ENCODE results near the gene ARHGEF12. TPM values are rescaled to one million over a fixed set of nuclear protein-coding genes. Genes with fewer than 3 reads are reported as not detected.

The ARHGEF12 gene
- total RNA-seq, 1 experiment from 2014 or later, result 27.3 TPM

DNA sequence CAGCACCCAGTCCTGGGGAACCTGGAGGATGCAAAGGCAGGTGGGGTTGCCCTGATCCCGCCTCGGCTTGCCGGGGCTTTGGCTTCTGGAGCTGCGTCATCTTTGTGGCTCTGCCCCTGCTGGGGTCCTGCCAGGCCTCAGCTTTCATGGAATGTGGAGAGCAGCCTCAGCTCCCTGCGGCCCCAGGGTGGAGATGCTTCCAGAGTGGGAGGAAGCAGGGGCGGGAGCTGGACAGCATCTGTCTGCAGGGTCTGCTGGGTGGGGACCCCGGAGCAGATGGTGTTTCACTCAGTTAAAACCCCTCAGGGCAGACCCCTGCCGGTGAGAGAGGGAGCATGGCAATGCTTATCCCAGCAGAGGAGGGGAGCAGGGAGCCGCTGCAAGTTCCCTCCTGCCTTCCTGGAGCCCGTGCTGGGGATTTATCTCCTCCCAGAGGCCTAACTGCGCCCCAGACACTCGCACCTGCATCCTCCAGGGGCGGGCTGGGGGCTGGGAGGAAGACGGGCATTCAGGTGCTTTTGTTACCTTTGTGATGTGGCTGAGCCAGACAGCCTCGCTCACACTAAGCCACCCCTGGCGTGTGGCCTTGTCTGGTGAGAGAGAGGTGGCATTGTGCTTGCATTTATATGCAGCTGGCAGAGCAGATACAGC is 191.0 kb downstream of the ARHGEF12 start:
- in situ Hi-C loops (cut with HindIII; ENCODE audit: low pct_unique_long_range_greater_than_20kb, low sequenced_read_pairs), result no loop called here
- no peak for DNase-seq (ENCODE audit: low read depth, low spot score)

DNA sequence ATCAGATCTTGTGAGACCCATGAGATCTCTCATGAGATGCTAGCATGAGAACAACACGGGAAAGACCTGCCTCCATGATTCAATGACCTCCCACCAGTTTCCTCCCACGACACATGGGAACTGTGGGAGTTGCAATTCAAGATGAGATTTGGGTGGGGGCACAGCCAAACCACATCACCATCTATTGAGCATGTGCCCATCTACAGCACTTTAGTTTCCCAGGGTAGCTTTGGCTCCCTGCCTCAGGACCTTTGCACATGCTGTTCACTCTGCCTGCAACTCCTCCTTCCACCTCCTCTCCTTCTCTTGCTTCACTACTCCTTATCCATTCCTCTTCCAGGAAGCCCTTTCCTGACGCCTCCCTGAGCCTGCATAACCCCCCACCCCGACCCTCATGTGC is 192.5 kb downstream of the ARHGEF12 start:
- in situ Hi-C loops (cut with HindIII; ENCODE audit: low pct_unique_long_range_greater_than_20kb, low sequenced_read_pairs), result no loop called here
- DNase-seq (ENCODE audit: low read depth, low spot score), result no peak

DNA sequence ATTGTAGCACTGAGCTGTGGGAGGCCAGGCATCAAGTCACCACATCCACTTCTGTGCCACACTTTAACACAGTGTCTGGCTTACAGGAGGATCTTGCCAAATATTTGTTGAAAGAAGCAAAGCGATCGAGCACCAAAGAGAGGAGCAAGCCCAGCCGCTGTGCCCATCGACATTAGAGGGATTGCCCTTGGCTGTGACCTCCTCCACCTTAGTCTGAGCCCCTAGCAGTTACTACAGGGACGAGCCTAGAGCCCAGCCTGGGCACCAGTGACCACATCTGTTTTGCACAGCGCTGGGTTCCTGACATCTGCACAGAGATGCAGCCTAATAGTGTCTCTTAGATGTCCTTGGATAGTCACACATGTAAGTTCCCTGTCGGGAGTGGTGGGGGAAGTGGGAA is 193.0 kb downstream of the ARHGEF12 start:
- in situ Hi-C loops (cut with HindIII; ENCODE audit: low pct_unique_long_range_greater_than_20kb, low sequenced_read_pairs), result no loop called here
- no peak for DNase-seq (ENCODE audit: low read depth, low spot score)

DNA sequence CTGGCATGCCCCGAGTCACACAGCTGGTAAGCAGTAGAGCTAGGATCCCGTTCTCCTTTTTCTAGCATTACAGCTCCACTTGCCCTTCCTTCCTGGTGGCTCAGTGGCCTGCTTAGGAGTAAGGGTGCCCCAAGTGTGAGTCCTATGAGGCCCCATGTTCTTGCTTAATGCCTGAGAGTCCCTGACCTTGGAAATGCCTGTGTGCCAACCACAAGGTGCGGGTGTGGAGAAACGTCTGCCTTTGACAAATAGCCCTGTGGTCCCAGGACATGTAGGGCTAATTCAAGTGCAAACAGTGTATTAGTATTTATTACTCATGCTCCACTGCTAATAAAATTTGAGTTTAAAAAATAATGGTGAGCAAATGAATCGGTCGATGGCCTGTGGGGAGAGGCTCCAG is 193.7 kb downstream of the ARHGEF12 start:
- in situ Hi-C loops (cut with HindIII; ENCODE audit: low pct_unique_long_range_greater_than_20kb, low sequenced_read_pairs), result no loop called here

DNA sequence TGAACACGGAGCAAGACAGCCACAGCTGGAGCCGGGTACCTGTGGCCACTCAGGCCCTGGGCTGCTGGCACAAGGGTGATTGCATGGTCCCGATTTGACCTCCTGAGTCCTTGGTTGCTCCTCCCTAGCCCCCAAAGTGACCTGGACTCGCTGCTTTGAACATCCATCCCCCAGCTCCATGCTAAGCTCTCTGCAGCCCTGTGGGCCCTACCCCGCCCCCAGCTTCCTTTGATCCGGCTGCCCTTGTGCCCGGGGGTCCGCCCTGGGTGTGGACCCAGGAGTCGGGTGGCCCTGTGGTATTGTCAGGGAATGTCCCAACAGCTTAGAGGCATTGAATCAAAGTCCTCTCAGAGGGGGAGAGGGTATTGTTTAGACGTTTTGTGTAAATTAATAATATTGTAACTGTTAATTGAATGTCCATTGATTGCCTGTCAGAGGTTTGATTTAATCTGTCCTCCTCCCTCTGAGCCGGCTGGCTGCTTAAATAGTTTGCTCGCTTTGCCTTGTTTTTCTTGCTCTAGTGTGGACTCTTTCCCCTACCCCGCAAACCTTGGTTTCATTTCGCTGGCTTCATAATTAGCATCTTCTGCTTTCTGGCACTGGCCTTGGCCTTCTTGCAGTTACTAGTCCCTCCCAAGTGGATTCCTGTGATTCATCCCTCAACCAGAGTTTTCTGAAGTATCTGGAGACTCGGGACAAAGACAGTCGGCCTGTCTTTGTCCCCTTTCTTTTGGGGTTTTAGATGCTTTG is 196.0 kb downstream of the ARHGEF12 start:
- no peak for DNase-seq (ENCODE audit: low read depth, low spot score)
- in situ Hi-C loops (cut with HindIII; ENCODE audit: low pct_unique_long_range_greater_than_20kb, low sequenced_read_pairs), result no loop called here

More for the DNA sequence above, 193.7 kb downstream of the ARHGEF12 start:
- no peak for DNase-seq (ENCODE audit: low read depth, low spot score)

DNA sequence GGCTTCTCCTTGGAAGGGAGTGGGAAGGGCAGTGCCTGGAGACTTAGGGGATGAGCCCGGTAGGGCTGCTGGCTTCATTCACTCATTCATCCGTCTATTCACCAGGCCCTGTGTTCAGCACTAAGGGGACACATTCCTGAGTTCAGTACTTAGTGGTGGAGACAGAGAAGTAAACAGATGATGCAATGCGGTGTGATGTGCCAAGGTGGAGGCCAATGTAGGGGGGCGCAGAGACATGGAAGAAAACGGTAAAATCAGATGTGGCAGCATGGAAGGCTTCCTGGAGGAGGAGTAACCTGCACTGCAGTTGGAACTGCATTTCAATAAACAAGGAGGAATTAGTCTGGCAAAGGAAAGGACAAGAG is 196.6 kb downstream of the ARHGEF12 start:
- no peak for DNase-seq (ENCODE audit: low read depth, low spot score)
- in situ Hi-C loops (cut with HindIII; ENCODE audit: low pct_unique_long_range_greater_than_20kb, low sequenced_read_pairs), result no loop called here

DNA sequence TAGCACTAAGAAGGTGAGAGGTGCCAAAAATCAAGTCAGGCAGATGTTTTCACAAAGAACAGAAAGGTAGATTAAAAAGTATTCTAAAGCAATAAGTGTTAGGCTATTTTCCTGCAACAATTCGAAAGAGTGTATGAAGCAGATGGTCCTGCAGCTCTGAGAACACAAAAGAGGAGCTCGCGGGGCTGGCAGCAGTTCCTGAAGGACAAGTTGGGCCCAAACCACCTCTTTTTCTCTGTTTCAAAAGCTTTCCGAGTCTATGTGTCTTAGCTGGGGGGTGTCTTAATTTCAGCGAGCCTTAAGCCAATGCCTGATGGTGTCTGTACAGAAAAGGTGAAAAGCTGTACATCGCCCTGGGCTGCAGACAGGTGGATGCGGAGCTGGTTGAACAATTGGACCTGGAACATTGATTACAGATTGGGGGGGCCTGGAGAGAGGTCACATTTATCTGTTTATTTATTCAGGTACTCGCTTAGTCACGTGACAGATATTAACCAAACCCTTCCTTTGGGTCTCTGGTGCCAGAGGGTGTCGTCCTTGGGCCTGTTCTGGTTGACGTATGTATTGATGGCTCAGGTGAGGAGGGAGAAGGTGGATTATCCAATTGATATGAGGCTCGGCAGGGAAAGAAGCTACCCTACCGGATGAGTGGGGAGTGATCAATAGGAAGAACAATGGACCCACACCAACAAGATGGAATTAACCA is 200.0 kb downstream of the ARHGEF12 start:
- no peak for DNase-seq (ENCODE audit: low read depth, low spot score)
- in situ Hi-C loops (cut with HindIII; ENCODE audit: low pct_unique_long_range_greater_than_20kb, low sequenced_read_pairs), result no loop called here

DNA sequence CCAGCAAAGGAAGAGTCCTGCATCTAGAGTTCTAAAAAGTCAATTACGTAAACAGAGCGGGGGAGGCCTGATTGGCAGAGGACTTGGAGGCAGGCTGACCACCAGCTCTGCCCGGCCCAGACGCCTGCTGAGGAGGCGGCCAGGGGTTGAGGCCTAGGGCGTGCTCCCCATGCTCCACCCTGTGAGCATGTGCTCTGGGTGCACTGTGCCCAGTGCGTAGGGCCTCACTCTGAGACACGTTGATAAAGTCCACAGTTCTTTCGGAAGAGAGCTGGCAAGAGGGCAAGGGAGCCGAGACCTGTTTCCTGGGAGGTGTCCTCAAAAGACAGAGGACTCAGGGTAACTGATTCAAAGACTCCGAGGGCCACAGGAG is 200.6 kb downstream of the ARHGEF12 start:
- in situ Hi-C loops (cut with HindIII; ENCODE audit: low pct_unique_long_range_greater_than_20kb, low sequenced_read_pairs), result no loop called here
- DNase-seq (ENCODE audit: low read depth, low spot score), result no peak

DNA sequence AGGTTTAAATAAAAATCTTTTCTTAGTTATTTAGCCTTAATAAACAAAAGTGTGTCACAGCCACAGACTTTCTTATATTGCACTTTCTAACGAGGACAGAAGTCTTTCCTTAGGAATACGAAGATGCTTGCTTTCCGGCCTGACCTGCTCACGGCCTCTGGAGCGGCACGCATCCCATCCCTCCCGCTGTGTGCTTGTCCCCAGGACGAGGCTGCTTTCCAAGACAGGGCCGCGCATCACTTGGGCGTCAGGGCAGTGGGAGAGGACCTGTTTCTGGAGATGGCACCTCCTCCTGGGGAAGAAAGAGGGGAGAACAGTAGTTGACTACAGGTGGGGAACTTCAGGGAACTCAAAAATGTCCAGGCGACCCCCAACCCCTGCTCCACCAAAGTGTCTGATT is 201.8 kb downstream of the ARHGEF12 start:
- DNase-seq (ENCODE audit: low read depth, low spot score), result no peak
- in situ Hi-C loops (cut with HindIII; ENCODE audit: low pct_unique_long_range_greater_than_20kb, low sequenced_read_pairs), result no loop called here

DNA sequence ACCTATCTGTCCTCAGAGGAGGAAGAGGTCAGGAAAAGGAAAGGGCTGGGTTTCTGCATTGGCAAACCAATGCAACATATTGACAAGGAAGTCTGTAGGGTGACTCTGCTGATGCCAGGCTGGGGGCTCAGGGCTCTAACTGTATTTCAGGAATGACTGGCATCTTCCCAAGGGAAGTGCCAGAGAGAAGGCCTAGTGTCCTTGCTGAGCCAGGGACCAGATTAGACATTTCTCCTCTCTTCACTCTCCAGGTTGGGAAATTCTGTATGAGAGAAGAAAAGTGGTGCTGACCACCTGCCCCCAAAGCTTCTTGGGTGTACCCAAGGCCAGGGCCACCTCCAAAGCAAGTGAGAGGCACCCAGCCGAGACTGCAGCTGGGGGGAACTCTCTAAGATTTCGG is 202.5 kb downstream of the ARHGEF12 start:
- no peak for DNase-seq (ENCODE audit: low read depth, low spot score)
- in situ Hi-C loops (cut with HindIII; ENCODE audit: low pct_unique_long_range_greater_than_20kb, low sequenced_read_pairs), result no loop called here

Small RNA genes lying within 50 kb of the gene (small RNA-seq; reads per million reads assigned to genes)
- 554 to 42,756 reads per million in 2 experiments for gene RF00100

Other genes starting within 250 kb of the ARHGEF12 start
- gene TRIM29, start 198.3 kb upstream of the ARHGEF12 start, total RNA-seq (2014; rRNA removed; shearing (Covaris generic)), result not detected in 2 replicates
- 73.3 and 82.5 TPM in 2 replicates for gene OAF, start 125.4 kb upstream of the ARHGEF12 start, total RNA-seq (2014; rRNA removed; shearing (Covaris generic))
- gene POU2F3, start 96.3 kb upstream of the ARHGEF12 start, total RNA-seq (2014; rRNA removed; shearing (Covaris generic)), result not detected in 2 replicates
- gene TLCD5, start 11.1 kb upstream of the ARHGEF12 start, total RNA-seq (2014; rRNA removed; shearing (Covaris generic)), result 7.8 and 9.5 TPM in 2 replicates
- gene GRIK4, start 175.3 kb downstream of the ARHGEF12 start, total RNA-seq (2014; rRNA removed; shearing (Covaris generic)), result not detected in 2 replicates

All from SK-MEL-5 (cell line).